ENCODE results near the gene DHRSX. TPM values are rescaled to one million over a fixed set of nuclear protein-coding genes. Genes with fewer than 3 reads are reported as not detected.

The DHRSX gene
- total and polyA plus RNA-seq, 2 of the 13 experiments (the other 11 are each of a cell fraction or from before 2014, with no cell fraction given): 15.5 to 24.3 TPM

GRCh38 chrX:2320580-2321327, 180.0 kb downstream of the DHRSX start (continued):
- TF ChIP-seq UBTF (CRISPR knock-in tag; IDR thresholded peaks at IDR 0.05) (peak; percentile 45), ZNF703 (CRISPR knock-in tag; IDR thresholded peaks at IDR 0.05; ENCODE audit: borderline replicate concordance) (no peak), YEATS4 (CRISPR knock-in tag; IDR thresholded peaks at IDR 0.05; ENCODE audit: borderline replicate concordance) (peak; percentile 76), ZNF660 (CRISPR knock-in tag; IDR thresholded peaks at IDR 0.05; ENCODE audit: borderline replicate concordance, low read depth) (no peak), ZNF646 (CRISPR knock-in tag; IDR thresholded peaks at IDR 0.05) (peak; percentile 51; the same call in 1 of the 2 replicates), MAX (IDR thresholded peaks at IDR 0.05) (peak; percentile 54; the same call in 1 of the 2 replicates), KDM4B (CRISPR knock-in tag; IDR thresholded peaks at IDR 0.05) (peak; percentile 78; the same call in 1 of the 2 replicates), FOXO1 (CRISPR knock-in tag; IDR thresholded peaks at IDR 0.05) (peak; percentile 98), SSRP1 (CRISPR knock-in tag; IDR thresholded peaks at IDR 0.05) (peak; percentile 82), NFKBIZ (CRISPR knock-in tag; IDR thresholded peaks at IDR 0.05) (peak; percentile 85; the same call in 1 of the 2 replicates), CREB3 (CRISPR knock-in tag; IDR thresholded peaks at IDR 0.05) (no peak), ZNF549 (CRISPR knock-in tag; IDR thresholded peaks at IDR 0.05) (no peak), SRF (IDR thresholded peaks at IDR 0.05; ENCODE audit: low read depth, low read length) (0 out of 2 replicates have a peak, but pooled peaks have one; percentile 1), NR2F2 (IDR thresholded peaks at IDR 0.05; ENCODE audit: borderline replicate concordance, low read depth) (peak; percentile 38; the same call in 1 of the 2 replicates), THAP11 (CRISPR knock-in tag; IDR thresholded peaks at IDR 0.05) (peak; percentile 82), ZNF264 (CRISPR knock-in tag; IDR thresholded peaks at IDR 0.05) (peak; percentile 91; the same call in 1 of the 2 replicates), BRF2 (CRISPR knock-in tag; IDR thresholded peaks at IDR 0.05) (no peak)

Measured in HepG2 (cell line).